Spleen (tissue), 11 donors: ENCODE measurements around the gene CDH13. TPM values are rescaled to one million over a fixed set of nuclear protein-coding genes. Genes with fewer than 3 reads are reported as not detected.

Source experiments
- DNase-seq: peaks from one replicate; pipeline ENCODE4 v3.0.0-alpha.2; 2020
- H3K27ac ChIP-seq, 8 donors: fragments of 200-600 bp; sonication (generic) in 7 of 8; 1 replicate in 4 of 8; 2 replicates in 4 of 8; pipeline versions ENCODE4 v1.5.0 to v1.8.0; 2016 to 2021; ENCODE audit warnings: inconsistent platforms in 4 of 8, mild to moderate bottlenecking in 4 of 8, moderate library complexity in 1 of 8
- H3K27me3 ChIP-seq, 7 donors: fragments of 200-600 bp; sonication (generic) in 6 of 7; replicated peaks in 1 of 7; 1 replicate in 4 of 7; 2 replicates in 3 of 7; pipeline versions ENCODE4 v1.5.0 to v1.8.0; 2016 to 2021; ENCODE audit warnings: inconsistent platforms in 3 of 7, mild to moderate bottlenecking in 1 of 7
- H3K36me3 ChIP-seq, 6 donors: fragments of 200-600 bp; sonication (generic) in 5 of 6; 1 replicate in 4 of 6; 2 replicates in 2 of 6; pipeline versions ENCODE4 v1.5.0 to v1.8.0; 2016 to 2021; ENCODE audit warnings: inconsistent platforms in 2 of 6
- H3K4me1 ChIP-seq, 6 donors: fragments of 200-600 bp; sonication (generic) in 5 of 6; 1 replicate in 3 of 6; 2 replicates in 3 of 6; pipeline versions ENCODE4 v1.5.0 to v1.8.0; 2016 to 2021; ENCODE audit warnings: inconsistent platforms in 3 of 6
- H3K4me3 ChIP-seq, 8 donors: fragments of 200-600 bp; sonication (generic) in 7 of 8; 1 replicate in 4 of 8; 2 replicates in 4 of 8; pipeline versions ENCODE4 v1.5.0 to v1.8.0; 2016 to 2021; ENCODE audit warnings: inconsistent platforms in 4 of 8, mild to moderate bottlenecking in 4 of 8, moderate library complexity in 2 of 8
- H3K9me3 ChIP-seq, 8 donors: fragments of 200-600 bp; sonication (generic) in 7 of 8; 1 replicate in 4 of 8; 2 replicates in 4 of 8; pipeline versions ENCODE4 v1.5.0 to v1.8.0; 2016 to 2021; ENCODE audit warnings: inconsistent platforms in 4 of 8
- CTCF ChIP-seq, 11 experiments: fragments of 200-600 bp in 7 of 11; fragments of 450-650 bp in 4 of 11; sonication (generic) in 4 of 11; IDR thresholded peaks in 8 of 11; conservative IDR thresholded peaks in 3 of 11; 1 replicate in 7 of 11; 2 replicates in 4 of 11; pipeline versions ENCODE4 v1.4.0 to v1.8.0; 2016 to 2021; ENCODE audit warnings: antibody characterized with exemption in 11 of 11, inconsistent platforms in 4 of 11, mild to moderate bottlenecking in 1 of 11
- POLR2A ChIP-seq, 3 donors: fragments of 450-650 bp; IDR thresholded peaks; one replicate each; pipeline ENCODE4 v1.5.1; 2017; ENCODE audit warnings: antibody characterized with exemption in 3 of 3, mild to moderate bottlenecking in 1 of 3
- POLR2AphosphoS5 ChIP-seq, 3 donors: sonication (generic); formaldehyde crosslinking; IDR thresholded peaks; one replicate each; pipeline ENCODE4 v1.5.1; 2017; ENCODE audit warnings: antibody characterized with exemption in 3 of 3
- WGBS, 5 donors: extraction: QIAGEN DNeasy Blood & Tissue Kit in 3 of 5; methylation state at CpG; one replicate each; pipeline versions ENCODE4 v1.1.5 to v1.1.7; 2013 to 2018; 5-methylcytosine and 5-hydroxymethylcytosine counted together
- intact Hi-C: fragments of 100-400 bp; cut with DNase I; formaldehyde crosslinking; loops from one replicate; pipeline ENCODE4 v1.15.0; 2023; ENCODE audit warnings: low total_unique reads
- polyA plus RNA-seq, 3 donors: library from polyadenylated mRNA; stranded (reverse); fragments of 200-250 nt; gene quantifications; one replicate each; pipeline ENCODE4 v1.2.1, GENCODE V29; 2013
- total RNA-seq, 7 donors: library from RNA; depleted of rRNA in 3 of 7; stranded (reverse); fragments of >200 nt in 3 of 7; fragmentation: NEBNext Ultra II Directional in 4 of 7; extraction: Animal tissue kit (Norgen Biotek cat#: 25700) in 4 of 7; gene quantifications; one replicate each; pipeline versions ENCODE4 v1.1.0 to v1.2.1, GENCODE V29; 2016 to 2021
- donor health status: healthy with polysubstance abuse.
- donor health status: DM: no; HTN: no; CAD: no; lungs with moderate emphysema.
- donor health status: DM: no; HTN: no; CAD: no.
- donor health status: Bipolar disorder and iron deficiency.
- donor health status: healthy.
- donor health status: DM: no; HTN: no; CAD: no.
- donor health status: DM: yes; HTN: yes; CAD: no.

The CDH13 gene
- total and polyA plus RNA-seq, 10 donors = 0.13 to 4.6 (median 1.1) TPM

- intact Hi-C loops = no loop called here
- no peak overlapping the region for H3K27ac ChIP-seq
- no peak for DNase-seq
- H3K4me3 ChIP-seq = no peak overlapping the region
- H3K9me3 ChIP-seq = no peaks in the 10 kb centered on the region
- peaks cover 0 to 9% (median 0%) of the 10 kb centered on the region in 7 donors for H3K27me3 ChIP-seq
- TF ChIP-seq POLR2A (IDR thresholded peaks at IDR 0.05) (no peak), CTCF (IDR thresholded peaks at IDR 0.05 in 8 of 11, conservative IDR thresholded peaks at IDR 0.05 in 3 of 11) (no peak), POLR2AphosphoS5 (IDR thresholded peaks at IDR 0.05) (no peak)
- WGBS, 5 donors = 59 to 77% (median 71%) methylated on average over 4 of the region's 4 CpGs
- H3K36me3 ChIP-seq = no peaks in the 10 kb centered on the region
- no peaks in the 10 kb centered on the region for H3K4me1 ChIP-seq
These were observed 736.8 kb downstream of the CDH13 start for GRCh38 chr16:83363521-83363920.

GRCh38 chr16:83365166-83365565 lies 738.4 kb downstream of the CDH13 start:
- no peaks in the 10 kb centered on the region for H3K36me3 ChIP-seq
- WGBS, 5 donors = 29 to 38% (median 34%) methylated on average over 2 to 3 of the region's 3 CpGs
- no peaks in the 10 kb centered on the region for H3K4me1 ChIP-seq
- DNase-seq = no peak
- intact Hi-C loops = no loop called here
- peaks cover 0 to 2% (median 0%) of the 10 kb centered on the region in 8 donors for H3K9me3 ChIP-seq
- no peak overlapping the region for H3K27ac ChIP-seq
- no peak for TF ChIP-seq POLR2AphosphoS5 (IDR thresholded peaks at IDR 0.05)
- TF ChIP-seq POLR2A (IDR thresholded peaks at IDR 0.05) = no peak
- no peak for TF ChIP-seq CTCF (IDR thresholded peaks at IDR 0.05 in 8 of 11, conservative IDR thresholded peaks at IDR 0.05 in 3 of 11)
- H3K4me3 ChIP-seq = no peak overlapping the region
- peaks cover 0 to 18% (median 0%) of the 10 kb centered on the region in 7 donors for H3K27me3 ChIP-seq

GRCh38 chr16:83366228-83366627 lies 739.5 kb downstream of the CDH13 start:
- no peak for TF ChIP-seq CTCF (IDR thresholded peaks at IDR 0.05 in 8 of 11, conservative IDR thresholded peaks at IDR 0.05 in 3 of 11)
- DNase-seq = no peak
- no peaks in the 10 kb centered on the region for H3K4me1 ChIP-seq
- peaks cover 0 to 18% (median 0%) of the 10 kb centered on the region in 7 donors for H3K27me3 ChIP-seq
- WGBS, 5 donors = 88 to 91% (median 90%) methylated on average over 12 of the region's 12 CpGs
- H3K4me3 ChIP-seq = no peak overlapping the region
- H3K27ac ChIP-seq = no peak overlapping the region
- peaks cover 0 to 2% (median 0%) of the 10 kb centered on the region in 8 donors for H3K9me3 ChIP-seq
- intact Hi-C loops = no loop called here
- H3K36me3 ChIP-seq = no peaks in the 10 kb centered on the region

- no peak overlapping the region for H3K4me3 ChIP-seq
- H3K27me3 ChIP-seq = peaks cover 0 to 25% (median 0%) of the 10 kb centered on the region in 7 donors
- H3K27ac ChIP-seq = no peak overlapping the region
- no peaks in the 10 kb centered on the region for H3K4me1 ChIP-seq
- DNase-seq = no peak
- peaks cover 0 to 2% (median 0%) of the 10 kb centered on the region in 8 donors for H3K9me3 ChIP-seq
- WGBS, 5 donors = 74 to 92% (median 82%) methylated on average over 3 of the region's 3 CpGs
- intact Hi-C loops = no loop called here
- H3K36me3 ChIP-seq = no peaks in the 10 kb centered on the region
- TF ChIP-seq CTCF (IDR thresholded peaks at IDR 0.05 in 8 of 11, conservative IDR thresholded peaks at IDR 0.05 in 3 of 11) (no peak), POLR2AphosphoS5 (IDR thresholded peaks at IDR 0.05) (no peak), POLR2A (IDR thresholded peaks at IDR 0.05) (no peak)
These were observed 748.2 kb downstream of the CDH13 start for GRCh38 chr16:83374979-83375378.
